ENCODE data around the gene BRAT1.
"Not testable (repeated sequence)": the region's sequence is repeated elsewhere in the genome, so short reads cannot be mapped to it uniquely, and the experiment has no call there.

Gene BRAT1

DNA sequence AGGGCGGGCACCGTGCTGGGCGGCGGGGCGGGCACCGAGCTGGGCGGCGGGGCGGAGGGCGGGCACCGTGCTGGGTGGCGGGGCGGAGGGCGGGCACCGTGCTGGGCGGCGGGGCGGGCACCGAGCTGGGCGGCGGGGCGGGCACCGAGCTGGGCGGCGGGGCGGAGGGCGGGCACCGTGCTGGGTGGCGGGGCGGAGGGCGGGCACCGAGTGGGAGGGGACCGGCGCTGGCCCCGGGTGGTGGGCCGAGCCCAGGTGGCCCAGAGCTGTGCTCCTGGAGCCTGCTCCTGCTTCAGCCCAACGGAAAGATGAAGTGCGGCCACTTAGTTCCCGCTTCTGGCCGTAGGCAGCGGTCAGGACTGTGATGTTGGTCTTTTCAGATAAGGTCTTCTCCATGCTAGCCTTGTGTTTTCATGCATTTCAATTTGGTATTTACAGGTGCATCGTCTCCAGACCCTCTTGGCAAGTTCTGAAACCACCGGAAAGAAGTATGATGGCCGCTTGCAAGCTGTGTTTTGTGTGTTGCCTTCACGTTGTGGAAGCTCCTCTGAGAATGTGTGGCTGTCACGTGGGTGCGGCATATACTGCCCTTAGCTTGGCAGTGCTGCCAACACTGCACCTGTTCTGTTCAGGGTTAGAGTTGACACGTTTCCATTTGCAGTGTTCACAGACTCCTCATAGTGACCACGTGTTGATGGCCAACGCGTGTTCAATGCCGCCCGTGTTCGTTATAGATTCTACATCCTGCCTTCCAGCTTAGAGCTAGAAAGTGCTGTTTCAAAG lies 28.7 kb upstream of the BRAT1 start:
- DNase-seq, result no peak

DNA sequence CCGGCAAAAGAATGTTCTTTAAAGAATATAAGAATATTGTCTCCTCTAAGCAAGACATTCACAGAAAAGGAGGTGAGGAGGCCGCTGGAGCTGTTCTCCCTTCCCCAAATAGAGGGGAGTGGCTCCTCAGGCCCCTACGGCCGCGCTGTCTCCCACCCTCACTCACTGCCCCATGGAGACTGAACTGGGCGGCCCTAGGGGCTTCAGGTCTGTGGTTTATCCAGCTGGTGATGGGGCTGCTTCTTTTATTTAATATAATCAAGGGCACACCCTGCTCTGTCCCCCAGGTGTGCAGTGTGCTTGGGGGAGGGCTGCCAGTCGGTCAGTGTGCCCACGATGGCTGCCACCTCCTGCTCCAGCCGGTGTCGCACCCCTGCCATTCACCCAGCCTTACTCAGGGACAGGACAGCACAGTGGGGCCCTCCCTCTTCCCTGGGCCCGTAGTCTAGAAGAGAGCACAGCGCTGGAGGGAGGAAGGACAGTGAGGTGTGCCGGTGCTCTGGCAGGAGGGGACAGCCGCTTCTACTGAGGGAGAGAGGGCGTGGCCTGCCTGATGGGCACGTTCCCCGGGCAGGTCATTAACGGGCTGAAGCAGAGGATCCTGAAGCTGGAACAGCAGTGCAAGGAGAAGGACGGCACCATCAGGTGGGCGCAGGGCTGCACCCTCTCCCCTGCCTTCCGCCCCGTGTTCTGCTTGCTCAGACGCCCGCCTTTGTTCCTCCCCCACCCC lies 26.8 kb upstream of the BRAT1 start:
- DNase-seq, result no peak

DNA sequence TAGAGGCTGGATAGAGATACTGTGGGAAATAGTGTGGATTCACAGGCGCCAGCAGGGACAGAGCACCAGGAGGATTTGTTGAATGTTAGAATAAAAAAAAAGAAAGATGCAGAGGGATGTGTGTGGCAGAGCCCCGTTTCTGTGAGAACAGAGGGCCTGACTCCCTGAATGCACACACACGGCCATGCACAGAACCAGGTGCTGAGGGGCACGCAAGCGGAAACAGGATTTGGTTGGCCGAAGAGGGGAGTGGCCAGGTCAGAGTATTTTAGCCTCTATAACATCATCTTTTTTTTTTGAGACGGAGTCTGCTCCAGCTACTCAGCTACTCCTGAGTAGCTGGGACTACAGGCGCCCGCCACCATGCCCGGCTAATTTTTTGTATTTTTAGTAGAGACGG lies 25.3 kb upstream of the BRAT1 start:
- no peak for DNase-seq

DNA sequence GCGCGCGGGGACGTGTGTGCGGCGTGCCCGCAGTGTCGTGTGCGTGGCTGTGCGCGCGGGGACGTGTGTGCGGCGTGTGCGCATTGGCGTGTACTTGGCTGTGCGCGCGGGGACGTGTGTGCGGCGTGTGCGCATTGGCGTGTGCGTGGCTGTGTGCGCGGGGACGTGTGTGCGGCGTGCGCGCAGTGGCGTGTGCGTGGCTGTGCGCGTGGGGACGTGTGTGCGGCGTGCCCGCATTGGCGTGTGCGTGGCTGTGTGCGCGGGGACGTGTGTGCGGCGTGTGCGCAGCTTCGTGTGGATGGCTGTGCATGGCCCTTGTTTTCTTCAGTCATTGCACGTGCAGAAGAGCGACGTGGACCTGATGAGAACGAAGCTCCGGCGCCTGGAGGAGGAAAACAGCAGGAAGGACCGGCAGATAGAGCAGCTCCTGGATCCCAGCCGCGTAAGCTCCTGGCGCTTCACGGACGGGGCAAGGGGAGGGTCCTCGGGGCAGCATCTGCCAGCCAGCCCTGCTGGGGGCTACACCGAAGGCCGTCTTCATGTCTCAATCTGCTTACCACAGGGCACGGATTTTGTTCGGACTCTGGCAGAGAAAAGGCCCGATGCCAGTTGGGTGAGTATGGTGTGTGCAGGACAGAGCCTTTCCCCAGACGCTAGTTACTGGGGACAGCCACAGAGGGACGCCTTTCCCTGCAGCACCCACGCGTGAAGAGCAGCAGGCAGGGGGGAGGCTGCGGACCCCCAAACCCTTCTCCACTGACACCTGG lies 22.8 kb upstream of the BRAT1 start:
- DNase-seq, result no peak

DNA sequence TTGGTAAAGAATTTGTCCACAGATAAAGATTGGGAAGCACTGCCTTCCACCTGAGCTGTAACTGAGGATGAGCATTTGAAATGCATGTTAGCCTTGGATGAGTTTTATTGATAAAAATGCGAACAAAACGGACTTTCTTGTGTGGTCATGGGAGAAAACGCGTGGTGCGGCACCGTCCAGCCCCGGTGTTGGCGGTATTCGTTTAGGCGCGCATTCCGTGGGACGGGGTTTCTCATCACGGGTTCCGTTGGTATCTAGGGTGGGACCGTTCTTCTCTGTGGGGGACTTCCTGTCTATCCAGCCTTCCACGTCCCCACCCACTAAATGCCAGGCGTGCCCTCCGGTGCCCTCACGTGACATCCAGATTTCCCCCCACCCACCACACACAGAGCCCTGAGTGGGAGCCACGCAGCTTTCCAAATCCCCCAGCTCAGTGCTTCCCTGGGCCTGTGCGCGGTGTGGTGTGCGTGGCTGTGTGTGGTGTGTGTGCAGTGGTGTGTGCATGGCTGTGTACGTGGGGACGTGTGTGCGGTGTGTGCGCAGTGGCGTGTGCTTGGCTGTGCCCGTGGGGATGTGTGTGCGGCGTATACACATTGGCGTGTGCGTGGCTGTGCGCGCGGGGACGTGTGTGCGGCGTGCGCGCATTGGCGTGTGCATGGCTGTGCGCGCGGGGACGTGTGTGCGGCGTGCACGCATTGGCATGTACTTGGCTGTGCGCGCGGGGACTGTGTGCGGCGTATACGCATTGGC lies 21.6 kb upstream of the BRAT1 start:
- no peak for DNase-seq

DNA sequence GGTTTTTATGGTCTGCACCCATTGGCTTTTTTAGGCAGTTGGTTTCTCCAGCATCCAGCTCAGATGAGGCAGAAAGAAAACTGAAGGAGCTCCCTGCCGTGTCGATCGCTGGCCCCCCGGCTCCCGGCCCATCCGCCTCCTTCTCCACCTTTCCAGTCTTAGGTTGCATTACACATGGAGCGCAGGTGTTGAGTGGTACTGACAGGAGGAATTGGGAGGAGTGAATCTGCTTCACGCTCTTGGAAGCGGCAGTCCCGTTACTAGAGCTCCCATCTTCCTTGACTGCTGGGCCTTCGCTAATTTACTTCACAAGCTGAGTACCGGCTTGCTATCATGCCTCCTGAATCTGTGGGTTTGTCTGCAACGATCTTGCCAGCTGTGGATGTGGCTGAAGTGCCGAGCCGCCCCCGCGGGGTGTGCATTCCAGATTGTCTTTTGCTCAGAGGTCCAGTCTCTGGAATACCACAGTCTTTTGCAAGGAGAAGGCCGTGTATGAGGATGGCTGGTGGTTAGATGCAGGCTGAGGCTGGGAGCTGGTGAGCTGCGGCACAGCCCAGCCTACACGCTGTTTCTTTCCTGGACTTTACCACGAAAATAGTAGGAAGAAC lies 20.5 kb upstream of the BRAT1 start:
- no peak for DNase-seq

DNA sequence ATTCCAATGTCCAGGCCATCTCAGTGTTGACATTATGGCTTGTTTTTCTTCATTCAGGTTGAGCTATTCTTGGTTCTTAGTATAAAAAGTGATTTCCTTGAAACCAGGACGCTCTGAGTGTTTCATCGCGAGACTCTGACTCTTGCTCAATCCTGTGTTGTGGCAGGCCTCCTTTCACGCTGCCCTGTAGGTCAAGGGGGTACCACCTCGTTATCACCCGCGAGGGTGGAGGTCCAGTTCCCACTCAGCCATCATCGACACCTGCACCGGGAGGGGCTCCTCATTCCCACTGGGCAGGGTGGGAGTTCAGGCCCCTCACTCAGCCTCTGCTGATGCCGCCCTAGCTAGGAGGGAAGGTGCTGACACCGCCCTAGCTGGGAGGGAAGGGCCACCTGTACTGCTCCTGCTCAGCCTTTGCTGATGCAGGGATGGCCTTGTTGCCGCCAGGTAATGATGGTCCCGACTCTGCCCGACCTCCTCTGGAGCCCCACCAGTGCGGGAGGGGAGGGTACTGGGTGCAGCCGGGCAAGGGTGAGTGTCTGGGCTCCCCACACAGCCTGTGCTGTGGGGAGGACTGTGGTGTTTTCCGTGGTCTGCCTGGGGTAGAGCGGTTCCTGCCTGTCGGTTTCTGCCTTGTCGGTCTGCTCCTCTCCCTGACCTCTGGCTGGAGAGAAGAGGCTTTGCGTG lies 19.9 kb upstream of the BRAT1 start:
- DNase-seq, result no peak

DNA sequence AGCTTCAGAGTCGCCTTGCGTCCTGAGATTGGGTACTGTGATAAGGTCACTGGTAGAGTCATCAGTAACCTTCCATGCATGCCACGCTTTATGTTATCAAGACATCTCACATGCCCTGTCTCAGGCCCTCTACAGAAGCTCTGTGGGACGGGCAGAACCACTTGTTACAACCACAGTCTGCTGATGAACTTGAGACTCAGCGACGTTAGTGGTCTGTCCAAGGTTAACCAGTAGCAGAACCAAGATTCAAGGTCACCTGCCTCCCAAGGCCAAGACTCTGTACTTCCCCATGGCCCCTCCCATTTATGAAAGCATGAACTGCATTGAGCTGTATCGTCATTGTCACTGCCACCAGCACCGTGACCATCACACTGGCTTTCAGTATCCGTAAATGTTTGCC lies 18.4 kb upstream of the BRAT1 start:
- no peak for DNase-seq

DNA sequence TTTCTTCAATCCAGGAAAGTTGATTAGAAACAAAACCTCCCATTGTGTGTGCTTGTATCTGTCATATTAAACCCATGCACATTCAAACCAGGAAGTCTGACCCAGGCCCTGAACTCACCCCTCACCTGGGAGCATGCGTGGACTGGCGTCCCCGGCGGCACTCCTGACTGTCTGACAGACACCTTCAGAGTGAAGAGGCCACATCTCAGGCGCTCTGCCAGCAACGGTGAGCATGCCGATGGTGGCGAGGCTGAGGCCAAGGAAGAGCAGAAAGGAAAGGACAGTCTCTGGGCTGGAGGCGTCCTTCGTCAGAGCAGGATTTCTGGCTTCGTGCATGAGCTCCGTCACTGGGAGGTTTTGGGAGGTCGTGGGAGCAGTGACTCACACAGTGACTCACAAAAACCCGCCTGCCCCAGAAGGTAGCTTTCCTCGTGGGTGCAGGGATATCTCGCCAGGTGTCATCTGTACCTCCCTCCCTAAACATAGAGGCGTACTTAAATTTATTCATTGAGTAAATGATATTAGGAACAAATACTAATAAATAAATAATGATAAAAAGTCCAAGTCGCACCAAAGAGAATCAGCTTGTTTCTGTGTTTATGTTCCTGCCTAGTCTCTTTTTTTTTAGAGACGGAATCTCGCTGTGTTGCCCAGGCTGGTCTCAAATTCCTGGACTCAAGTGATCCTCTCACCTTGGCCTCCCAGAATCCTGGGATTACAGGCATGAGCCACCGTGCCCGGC lies 16.9 kb upstream of the BRAT1 start:
- no peak for DNase-seq

DNA sequence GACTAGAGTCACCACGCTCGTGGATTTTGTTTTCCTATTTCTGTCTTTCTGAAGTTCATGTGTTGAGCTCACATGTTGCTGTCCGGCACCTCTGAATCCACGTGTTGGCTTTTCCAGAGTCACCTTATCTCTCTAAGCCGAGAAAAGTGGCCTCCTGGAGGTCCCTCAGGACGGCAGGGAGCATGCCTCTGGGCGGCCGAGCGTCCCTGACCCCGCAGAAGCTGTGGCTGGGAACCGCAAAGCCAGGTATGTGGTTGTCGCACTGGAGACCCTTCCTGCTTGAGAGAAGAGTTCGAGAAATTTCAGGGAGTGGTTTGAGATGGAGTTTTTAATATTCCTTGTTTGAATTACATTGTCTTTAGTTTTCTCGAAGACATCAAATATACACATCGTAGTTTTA lies 16.1 kb upstream of the BRAT1 start:
- no peak for DNase-seq

DNA sequence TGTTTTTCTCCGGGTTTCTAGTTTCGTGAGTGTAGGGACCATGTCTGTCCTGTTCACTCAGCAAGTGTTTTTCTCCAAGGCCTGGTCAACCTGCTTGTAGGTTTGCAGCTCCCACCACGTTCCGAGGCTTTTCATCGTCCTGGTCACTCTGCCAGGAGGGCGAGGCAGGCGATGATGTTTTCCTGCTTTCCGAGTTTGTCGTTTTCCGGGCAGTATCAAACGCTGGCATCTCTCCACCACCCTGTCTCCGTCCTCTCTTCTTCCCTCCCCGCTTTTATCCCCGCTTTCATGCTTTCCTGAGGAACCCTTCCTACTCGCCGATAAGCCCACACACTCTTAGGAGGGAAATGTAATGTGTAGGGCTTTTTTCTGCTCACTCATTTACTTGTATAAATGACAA lies 14.7 kb upstream of the BRAT1 start:
- no peak for DNase-seq

DNA sequence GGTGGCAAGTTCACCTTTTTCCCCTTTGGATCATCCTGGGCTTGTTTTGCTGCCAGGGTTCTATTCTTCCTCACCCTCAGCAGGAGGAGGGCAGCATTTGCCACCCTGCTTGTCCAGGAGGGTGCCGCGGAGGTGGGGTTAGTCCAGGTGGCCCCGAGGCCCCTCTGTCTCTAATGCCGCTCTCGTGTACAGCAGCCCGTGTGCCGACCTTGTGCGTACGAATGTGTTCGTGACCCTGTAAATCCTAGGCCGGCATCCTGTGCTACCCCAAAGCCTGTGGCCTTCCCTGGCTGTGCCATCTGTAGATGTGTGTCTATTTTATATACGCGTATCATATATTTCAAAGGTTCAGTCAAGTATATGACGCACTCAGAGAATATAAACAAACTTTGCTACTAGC lies 14.1 kb upstream of the BRAT1 start:
- no peak for DNase-seq

DNA sequence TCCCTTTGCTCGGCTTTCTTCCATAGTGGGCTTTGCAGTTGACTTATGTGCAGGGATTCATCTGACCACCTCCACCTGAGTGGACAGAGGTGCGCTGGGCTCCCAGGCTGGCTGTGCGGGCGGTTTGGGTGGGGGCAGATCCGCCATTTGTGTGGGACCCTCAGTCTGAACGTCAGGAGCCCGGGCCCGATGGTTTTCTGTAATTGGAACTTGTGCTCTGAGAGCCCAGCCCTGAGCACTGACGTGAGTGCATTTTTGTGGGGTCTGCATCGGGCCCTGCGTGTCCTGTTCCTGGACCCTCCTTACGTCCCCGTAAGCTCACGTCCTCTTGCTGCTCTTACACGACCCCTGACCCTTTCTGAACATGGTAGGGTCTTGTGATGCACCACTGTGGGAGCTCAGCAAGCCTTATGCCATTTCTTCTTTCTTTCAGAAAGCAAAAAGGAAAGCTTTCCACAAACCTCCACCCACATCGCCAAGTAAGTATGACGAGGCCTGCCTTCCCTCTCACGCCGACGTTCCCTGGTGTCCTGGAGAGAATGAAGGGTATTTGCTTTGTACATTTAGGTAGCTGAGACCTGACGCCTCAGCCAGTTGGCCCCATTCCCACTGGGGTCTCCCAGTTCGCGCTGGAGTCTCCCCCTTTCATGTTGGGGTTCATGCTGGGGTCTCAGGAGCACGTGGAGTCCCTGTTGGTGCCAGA lies 13.3 kb upstream of the BRAT1 start:
- DNase-seq, result no peak

DNA sequence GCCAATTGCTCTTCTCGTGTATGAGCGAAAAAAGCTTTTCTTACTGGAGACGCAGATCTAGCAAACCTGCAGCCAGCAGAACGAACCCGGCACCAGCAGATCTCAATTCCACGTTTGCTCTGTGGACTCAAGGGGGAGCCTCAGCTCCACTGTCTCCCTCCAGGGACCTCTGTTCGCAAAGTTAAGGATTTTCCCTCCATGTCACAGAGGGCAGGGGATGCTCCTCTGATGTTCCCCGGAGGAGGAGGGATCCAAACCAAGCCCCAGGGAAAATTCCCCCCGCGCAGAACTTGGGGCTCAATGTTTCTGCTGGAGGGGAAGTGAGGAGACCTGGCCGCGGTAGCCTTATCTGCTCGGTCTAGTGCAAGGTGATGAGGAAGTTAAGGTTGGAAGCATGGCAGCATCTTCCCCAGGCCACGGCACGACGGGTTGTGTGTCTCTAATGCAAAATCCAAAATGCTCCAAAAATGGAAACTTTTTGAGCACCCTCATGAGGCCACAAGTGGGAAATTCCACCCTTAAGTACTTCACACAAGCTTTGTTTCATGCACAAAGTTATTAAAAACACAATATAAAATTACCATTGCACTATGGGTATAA lies 12.5 kb upstream of the BRAT1 start:
- DNase-seq, result no peak

DNA sequence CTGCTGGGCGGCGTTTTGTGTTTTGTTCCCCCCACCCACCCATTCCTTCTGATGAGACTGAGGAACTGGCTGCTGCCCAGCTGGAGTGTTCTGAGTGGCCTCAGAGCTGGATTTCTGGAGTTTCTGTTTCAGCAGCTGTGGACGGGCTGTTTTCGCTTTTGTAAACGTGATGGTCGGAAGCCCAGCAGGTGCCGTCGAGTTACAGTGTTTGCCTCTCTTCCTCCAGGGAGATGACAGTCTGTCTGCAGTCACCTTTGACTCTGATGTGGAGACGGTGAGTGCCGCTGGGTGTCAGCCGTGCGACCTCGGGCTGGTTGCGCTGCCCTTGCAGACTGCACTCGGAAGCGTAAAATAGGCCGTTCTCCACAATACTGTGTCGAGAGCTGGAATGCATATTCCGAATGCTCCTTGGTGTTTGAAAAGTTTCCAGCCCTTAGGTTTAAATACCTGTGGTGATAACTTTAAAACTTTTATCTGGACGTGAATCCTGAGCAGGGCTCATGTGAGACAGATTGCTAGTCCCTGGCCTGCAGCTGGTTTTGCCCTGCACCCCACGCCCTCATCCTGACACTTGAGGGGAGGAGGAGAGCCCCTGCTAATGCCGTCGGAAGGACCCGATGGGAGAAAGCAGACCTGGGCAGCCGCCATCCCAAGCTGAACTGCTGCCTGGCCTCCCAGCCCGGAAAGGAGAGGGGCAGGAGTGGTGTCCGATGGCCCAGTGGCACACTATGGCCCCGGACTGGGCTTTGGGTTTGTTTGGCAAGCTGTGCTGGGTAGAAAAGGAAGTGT lies 11.8 kb upstream of the BRAT1 start:
- no peak for DNase-seq

DNA sequence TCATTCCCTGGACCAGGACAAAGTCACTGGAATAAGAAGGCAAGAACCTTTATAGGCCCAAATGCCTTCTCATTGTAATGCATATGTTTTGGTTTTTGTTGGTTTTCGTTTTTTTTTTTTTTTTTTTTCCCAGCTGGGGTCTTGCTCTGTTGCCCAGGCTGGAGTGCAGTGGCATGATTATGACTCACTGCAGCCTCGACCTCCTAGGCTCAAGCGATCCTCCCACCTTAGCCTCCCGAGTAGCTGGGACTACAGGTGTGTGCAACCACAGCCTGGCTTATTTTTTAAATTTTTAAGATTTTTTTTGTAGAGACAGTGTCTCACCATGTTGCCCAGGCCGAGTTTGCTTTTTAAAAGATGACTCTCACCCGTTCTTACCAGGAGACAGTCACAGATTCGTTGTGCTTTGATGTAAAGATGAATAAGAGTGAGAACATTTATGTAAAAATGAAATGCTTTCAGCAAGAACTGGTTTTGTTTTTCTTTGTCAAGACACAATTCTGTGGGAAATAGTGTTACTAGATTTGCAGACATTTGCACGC lies 11.1 kb upstream of the BRAT1 start:
- DNase-seq, result no peak

DNA sequence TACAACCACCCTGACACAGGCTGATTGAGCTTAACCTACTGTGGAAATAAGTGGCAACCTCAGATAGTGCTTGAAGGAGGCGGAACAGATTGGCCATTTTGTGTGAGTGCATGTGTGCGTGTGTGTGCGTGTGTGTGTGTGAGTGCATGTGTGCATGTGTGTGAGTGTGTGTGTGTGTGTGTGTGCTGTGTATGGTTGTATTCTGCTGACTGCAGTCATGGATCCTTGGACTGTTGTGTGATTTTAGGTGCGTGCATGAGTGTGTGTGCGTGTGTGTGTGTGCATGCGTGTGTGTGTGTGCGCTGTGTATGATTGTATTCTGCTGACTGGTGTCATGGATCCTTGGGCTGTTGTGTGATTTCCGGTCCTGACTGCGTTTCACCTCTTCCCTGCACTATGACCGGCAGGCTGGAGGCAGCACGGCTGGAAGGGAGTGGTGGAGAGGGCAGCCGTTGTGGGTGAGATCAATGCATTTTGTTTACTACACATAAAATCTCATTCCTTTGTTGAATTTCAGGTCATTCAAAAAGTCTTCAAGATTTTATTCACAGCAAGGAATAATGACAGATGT lies 9.7 kb upstream of the BRAT1 start:
- DNase-seq, result no peak

DNA sequence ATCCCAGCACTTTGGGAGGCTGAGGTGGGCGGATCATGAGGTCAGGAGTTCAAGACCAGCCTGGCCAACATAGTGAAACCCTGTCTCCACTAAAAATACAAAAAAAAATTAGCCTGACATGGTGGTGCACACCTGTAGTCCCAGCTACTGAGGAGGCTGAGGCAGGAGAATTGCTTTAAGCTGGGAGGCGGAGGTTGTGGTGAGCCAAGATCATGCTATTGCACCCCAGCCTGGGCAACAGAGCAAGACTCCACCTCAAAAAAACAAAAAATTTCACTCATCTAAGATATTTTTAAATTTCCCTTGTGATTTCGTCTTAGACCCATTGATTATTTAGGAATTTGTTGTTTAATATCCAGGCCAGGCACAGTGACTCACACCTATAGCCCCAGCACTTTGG lies 8.6 kb upstream of the BRAT1 start:
- DNase-seq, result not testable (repeated sequence)
